OCI-LY1 (cell line): ENCODE data around the gene PXDN.
"Not testable (repeated sequence)": the region's sequence is repeated elsewhere in the genome, so short reads cannot be mapped to it uniquely, and the experiment has no call there.

Source experiments
- H2AFZ ChIP-seq: fragments of 200-600 bp; sonication (generic), shearing (Covaris generic); 2 replicates; pipeline ENCODE4 v1.6.0; 2014; ENCODE audit warnings: antibody characterized with exemption, mild to moderate bottlenecking, low read length
- H3F3A ChIP-seq: fragments of 200-600 bp; sonication (generic), shearing (Covaris generic); 2 replicates; pipeline ENCODE4 v1.6.0; 2014; ENCODE audit warnings: mild to moderate bottlenecking, antibody characterized with exemption, low read length, moderate library complexity; ENCODE audit not compliant: insufficient read depth
- H3K27ac ChIP-seq: fragments of 200-600 bp; sonication (generic); 2 replicates; pipeline ENCODE4 v1.5.1; 2014; ENCODE audit warnings: low read length, mixed run types, mild to moderate bottlenecking, low read depth; ENCODE audit not compliant: poor library complexity, severe bottlenecking
- H3K27me3 ChIP-seq: fragments of 200-600 bp; sonication (generic); 2 replicates; pipeline ENCODE4 v1.6.0; 2014; ENCODE audit warnings: antibody characterized with exemption, mild to moderate bottlenecking, low read length, moderate library complexity; ENCODE audit not compliant: insufficient read depth
- H3K36me3 ChIP-seq: fragments of 200-600 bp; sonication (generic); 2 replicates; pipeline ENCODE4 v1.6.1; 2014; ENCODE audit warnings: mild to moderate bottlenecking, antibody characterized with exemption, low read length, moderate library complexity, mixed read lengths; ENCODE audit not compliant: insufficient read depth
- H3K4me1 ChIP-seq: fragments of 200-600 bp; sonication (generic); 2 replicates; pipeline ENCODE4 v1.5.1; 2014; ENCODE audit warnings: mild to moderate bottlenecking, low read length, moderate library complexity; ENCODE audit not compliant: insufficient read depth, severe bottlenecking
- H3K4me2 ChIP-seq: fragments of 200-600 bp; sonication (generic), shearing (Covaris generic); 2 replicates; pipeline ENCODE4 v1.6.1; 2014; ENCODE audit warnings: low read length
- H3K4me3 ChIP-seq: fragments of 200-600 bp; sonication (generic); 2 replicates; pipeline ENCODE4 v1.5.1; 2014; ENCODE audit warnings: low read length, low read depth, mild to moderate bottlenecking, mixed read lengths; ENCODE audit not compliant: poor library complexity, severe bottlenecking
- H3K79me2 ChIP-seq: fragments of 200-600 bp; shearing (Covaris generic); 2 replicates; pipeline ENCODE4 v1.6.1; 2016; ENCODE audit warnings: mixed run types, low read length, mixed read lengths; ENCODE audit not compliant: insufficient read depth
- H3K9ac ChIP-seq: fragments of 200-600 bp; sonication (generic), shearing (Covaris generic); 2 replicates; pipeline ENCODE4 v1.6.1; 2014; ENCODE audit warnings: mild to moderate bottlenecking, low read length, mixed read lengths
- H3K9me2 ChIP-seq: fragments of 200-600 bp; sonication (generic), shearing (Covaris generic); 2 replicates; pipeline ENCODE4 v1.6.1; 2014; ENCODE audit warnings: low read depth, mild to moderate bottlenecking, low read length, mixed read lengths
- H3K9me3 ChIP-seq: fragments of 200-600 bp; shearing (Covaris generic); 2 replicates; pipeline ENCODE4 v1.6.1; 2014; ENCODE audit warnings: low read length, mixed read lengths
- H4K20me1 ChIP-seq: fragments of 200-600 bp; sonication (generic), shearing (Covaris generic); 2 replicates; pipeline ENCODE4 v1.6.0; 2016; ENCODE audit warnings: mild to moderate bottlenecking, low read length; ENCODE audit not compliant: insufficient read depth
- CTCF ChIP-seq: fragments of 200-600 bp; sonication (generic), shearing (Covaris generic); IDR thresholded peaks from 2 replicates; pipeline ENCODE4 v1.5.1; 2017; ENCODE audit warnings: mild to moderate bottlenecking, antibody characterized with exemption, low read length, moderate library complexity, mixed read lengths
- EZH2 ChIP-seq: fragments of 200-600 bp; sonication (generic), shearing (Covaris generic); IDR thresholded peaks from 2 replicates; pipeline ENCODE4 v1.8.0; 2017; ENCODE audit warnings: borderline replicate concordance, mixed run types, mild to moderate bottlenecking, antibody characterized with exemption, low read length, moderate library complexity, mixed read lengths

PXDN gene

GRCh38 chr2:1701020-1701419 lies 43.3 kb downstream of the PXDN start:
- Histone ChIP-seq H3F3A (no peaks in the 10 kb centered on the region), H3K4me3 (no peak overlapping the region), H3K9me2 (no peaks in the 10 kb centered on the region), H3K4me1 (no peaks in the 10 kb centered on the region), H4K20me1 (no peaks in the 10 kb centered on the region), H3K27ac (no peak overlapping the region), H3K79me2 (no peaks in the 10 kb centered on the region), H3K27me3 (0 out of 2 replicates have a peak, but pooled peaks cover 5% of the 10 kb centered on the region), H3K9ac (no peak overlapping the region), H3K9me3 (no peaks in the 10 kb centered on the region), H3K4me2 (no peak overlapping the region), H3K36me3 (no peaks in the 10 kb centered on the region; the same call in 1 of the 2 replicates), H2AFZ (no peak overlapping the region)
- no peak for TF ChIP-seq EZH2
- TF ChIP-seq CTCF: no peak

DNA sequence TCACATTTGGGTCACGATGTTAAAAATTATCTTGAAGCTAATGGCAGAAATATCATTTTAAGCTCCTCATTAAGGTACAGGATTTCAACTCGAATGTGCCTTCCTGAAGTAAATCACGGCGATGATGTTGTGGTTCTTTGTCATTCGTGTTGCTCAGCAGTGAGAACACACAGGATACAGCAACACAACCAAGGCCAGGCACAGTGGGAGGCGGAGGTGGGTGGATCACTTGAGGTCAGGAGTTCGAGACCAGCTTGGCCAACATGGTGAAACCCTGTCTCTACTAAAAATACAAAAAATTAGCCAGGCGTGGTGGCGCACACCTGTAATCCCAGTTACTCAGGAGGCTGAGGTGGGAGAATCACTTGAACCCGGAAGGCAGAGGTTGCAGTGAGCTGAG lies 43.9 kb downstream of the PXDN start:
- not testable (repeated sequence) for H3K4me3 ChIP-seq, H4K20me1 ChIP-seq, H3K27me3 ChIP-seq, H3K9me3 ChIP-seq, H3K79me2 ChIP-seq, H3F3A ChIP-seq, H3K4me2 ChIP-seq, H3K27ac ChIP-seq, H3K9me2 ChIP-seq, H2AFZ ChIP-seq, H3K36me3 ChIP-seq, H3K4me1 ChIP-seq, H3K9ac ChIP-seq

GRCh38 chr2:1698188-1698945 lies 45.9 kb downstream of the PXDN start:
- no peak overlapping the region for H3K4me2 ChIP-seq
- no peaks in the 10 kb centered on the region for H3K9me3 ChIP-seq
- no peaks in the 10 kb centered on the region for H3K4me1 ChIP-seq
- H4K20me1 ChIP-seq: no peaks in the 10 kb centered on the region
- H3K27ac ChIP-seq: no peak overlapping the region
- H3F3A ChIP-seq: no peaks in the 10 kb centered on the region
- H3K36me3 ChIP-seq: no peaks in the 10 kb centered on the region; the same call in 1 of the 2 replicates
- 0 out of 2 replicates have a peak, but pooled peaks cover 5% of the 10 kb centered on the region for H3K27me3 ChIP-seq
- H2AFZ ChIP-seq: no peak overlapping the region
- no peaks in the 10 kb centered on the region for H3K79me2 ChIP-seq
- H3K4me3 ChIP-seq: no peak overlapping the region
- H3K9ac ChIP-seq: no peak overlapping the region
- no peak for TF ChIP-seq EZH2
- no peak for TF ChIP-seq CTCF
- no peaks in the 10 kb centered on the region for H3K9me2 ChIP-seq

DNA sequence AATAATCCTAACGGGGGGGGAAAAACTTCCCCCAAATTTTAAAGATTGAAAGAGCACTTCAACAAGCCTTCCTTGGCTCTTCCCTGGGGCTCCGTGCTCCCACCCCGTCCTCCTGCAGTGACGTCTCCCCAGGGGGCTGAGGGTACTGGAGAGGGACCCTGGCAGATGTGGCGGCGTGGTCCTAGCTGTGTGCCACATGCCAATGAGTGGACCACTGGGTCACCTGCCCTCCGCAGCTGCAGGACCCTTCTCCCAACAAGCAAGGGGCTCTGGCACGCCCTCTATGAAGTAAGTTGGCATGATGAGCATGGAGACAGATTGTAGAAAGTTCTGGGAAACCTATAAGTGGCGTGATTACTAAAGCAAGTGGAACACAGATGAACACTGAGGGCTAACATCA lies 46.7 kb downstream of the PXDN start:
- H2AFZ ChIP-seq: no peak overlapping the region
- no peaks in the 10 kb centered on the region for H3F3A ChIP-seq
- H3K9ac ChIP-seq: no peak overlapping the region
- H3K9me2 ChIP-seq: no peaks in the 10 kb centered on the region
- no peaks in the 10 kb centered on the region for H4K20me1 ChIP-seq
- H3K4me3 ChIP-seq: no peak overlapping the region
- no peak overlapping the region for H3K4me2 ChIP-seq
- no peaks in the 10 kb centered on the region for H3K79me2 ChIP-seq
- TF ChIP-seq EZH2: no peak
- TF ChIP-seq CTCF: no peak
- 0 out of 2 replicates have a peak, but pooled peaks cover 5% of the 10 kb centered on the region for H3K27me3 ChIP-seq
- no peak overlapping the region for H3K27ac ChIP-seq
- no peaks in the 10 kb centered on the region for H3K4me1 ChIP-seq
- no peaks in the 10 kb centered on the region for H3K9me3 ChIP-seq
- H3K36me3 ChIP-seq: no peaks in the 10 kb centered on the region; the same call in 1 of the 2 replicates
